ENCODE results near the gene GOLGB1. TPM values are rescaled to one million over a fixed set of nuclear protein-coding genes. Genes with fewer than 3 reads are reported as not detected.

The GOLGB1 gene
- total RNA-seq, 1 experiment from 2014 or later = 31.4 TPM

DNA sequence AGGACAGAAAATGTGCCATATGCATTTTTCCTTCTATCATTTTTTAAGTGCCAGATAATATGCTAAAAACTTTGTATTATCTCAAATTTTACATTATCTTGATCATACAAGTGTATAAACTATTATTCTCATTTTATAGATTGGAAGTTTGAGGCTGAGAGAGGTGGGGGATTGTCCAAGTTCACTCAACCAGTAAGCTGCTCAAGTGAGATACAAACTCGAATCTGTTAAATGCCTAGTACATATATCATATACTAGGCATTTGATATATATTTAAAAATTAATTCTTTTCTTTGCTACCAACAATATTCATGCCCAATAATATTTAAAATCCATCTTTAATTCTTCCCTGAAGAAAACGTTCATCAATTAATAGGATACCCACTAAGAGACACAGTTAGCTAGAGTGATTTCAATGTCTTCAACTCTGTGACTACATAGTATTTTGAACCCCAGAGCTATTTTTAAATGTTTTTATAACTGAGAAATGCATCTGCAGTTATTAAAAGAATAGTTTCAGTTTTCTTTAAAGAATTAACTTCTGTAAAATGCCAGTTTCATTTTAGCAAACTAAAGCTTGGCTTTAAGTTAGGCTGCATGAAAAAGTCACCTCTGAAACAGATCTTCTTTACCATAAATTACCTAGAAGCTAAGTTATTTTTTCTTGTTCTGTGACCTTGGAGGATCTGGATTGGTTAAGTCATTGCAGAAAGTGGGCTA, 44.9 kb upstream of the GOLGB1 start:
- Histone ChIP-seq H2AFZ (ENCODE audit: low read length) (no peak overlapping the region), H3K9ac (ENCODE audit: extremely low read depth, insufficient read length, low read length) (no peak overlapping the region), H3T11ph (ENCODE audit: low read length) (no peak overlapping the region), H3K18ac (ENCODE audit: insufficient read length, low read depth, low read length) (no peak overlapping the region), H3K14ac (ENCODE audit: insufficient read depth, low read length) (no peak overlapping the region), H2BK12ac (ENCODE audit: insufficient read length, low read depth, low read length) (no peak overlapping the region), H2BK20ac (ENCODE audit: low read depth, low read length, poor library complexity, severe bottlenecking) (no peak overlapping the region), H4K20me1 (ENCODE audit: control insufficient read depth, insufficient read depth, insufficient read length) (no peaks in the 10 kb centered on the region), H3K23ac (ENCODE audit: insufficient read length, low read depth, low read length) (no peak overlapping the region), H3K4me2 (ENCODE audit: insufficient read depth, insufficient read length, low read length) (no peak overlapping the region), H4K91ac (ENCODE audit: insufficient read length, low read depth, low read length) (no peak overlapping the region), H3K56ac (ENCODE audit: insufficient read length, low read depth, low read length) (no peak overlapping the region), H3K4me1 (ENCODE audit: insufficient read depth, low read length) (no peaks in the 10 kb centered on the region), H3K23me2 (ENCODE audit: insufficient read length, low read depth, low read length, poor library complexity, severe bottlenecking) (no peaks in the 10 kb centered on the region), H2BK120ac (ENCODE audit: low read depth, low read length, poor library complexity, severe bottlenecking) (no peak overlapping the region), H2AK5ac (ENCODE audit: insufficient read length, low read length) (no peak overlapping the region), H3K79me1 (ENCODE audit: insufficient read depth, low read depth, low read length, poor library complexity, severe bottlenecking) (no peaks in the 10 kb centered on the region), H3K4ac (ENCODE audit: low read depth, low read length) (no peak overlapping the region), H3K27me3 (ENCODE audit: insufficient read depth, low read length) (no peaks in the 10 kb centered on the region), H4K8ac (replicated peaks; ENCODE audit: insufficient read length, low read depth, low read length) (no peak overlapping the region), H2BK15ac (ENCODE audit: low read depth, low read length) (no peak overlapping the region), H3K79me2 (ENCODE audit: insufficient read depth, low read length) (no peaks in the 10 kb centered on the region), H4K5ac (ENCODE audit: insufficient read length, low read depth, low read length) (no peak overlapping the region), H3K27ac (ENCODE audit: insufficient read length, low read depth, low read length) (no peak overlapping the region), H2BK5ac (ENCODE audit: insufficient read length, low read length) (no peak overlapping the region), H3K9me3 (ENCODE audit: control insufficient read depth, low read depth, low read length) (no peaks in the 10 kb centered on the region)
- whole genome bisulfite sequencing (ENCODE audit: extremely low coverage, insufficient read length, low lambda C conversion rate) = no CpG with 5 or more reads among the region's 2 CpGs
- no peak overlapping the region for H3K27ac Mint-ChIP-seq
- no peaks in the 10 kb centered on the region for H3K9me3 Mint-ChIP-seq
- H3K36me3 Mint-ChIP-seq (ENCODE audit: insufficient read depth in 1 of 3, low read depth in 3 of 3) = peaks cover 5 to 24% (median 18%) of the 10 kb centered on the region in 3 experiments; a peak in 6 of 7 replicates
- no peaks in the 10 kb centered on the region for H3K4me1 Mint-ChIP-seq
- no peaks in the 10 kb centered on the region for H3K27me3 Mint-ChIP-seq (ENCODE audit: low read depth)
- no peak for DNase-seq
- no peak for TF ChIP-seq CTCF (conservative IDR thresholded peaks at IDR 0.05)
- no peak overlapping the region for H3K4me3 Mint-ChIP-seq
